Measurements from ENCODE around the gene ASPM.
"Not testable (repeated sequence)": the region's sequence is repeated elsewhere in the genome, so short reads cannot be mapped to it uniquely, and the experiment has no call there.

Gene ASPM

DNA sequence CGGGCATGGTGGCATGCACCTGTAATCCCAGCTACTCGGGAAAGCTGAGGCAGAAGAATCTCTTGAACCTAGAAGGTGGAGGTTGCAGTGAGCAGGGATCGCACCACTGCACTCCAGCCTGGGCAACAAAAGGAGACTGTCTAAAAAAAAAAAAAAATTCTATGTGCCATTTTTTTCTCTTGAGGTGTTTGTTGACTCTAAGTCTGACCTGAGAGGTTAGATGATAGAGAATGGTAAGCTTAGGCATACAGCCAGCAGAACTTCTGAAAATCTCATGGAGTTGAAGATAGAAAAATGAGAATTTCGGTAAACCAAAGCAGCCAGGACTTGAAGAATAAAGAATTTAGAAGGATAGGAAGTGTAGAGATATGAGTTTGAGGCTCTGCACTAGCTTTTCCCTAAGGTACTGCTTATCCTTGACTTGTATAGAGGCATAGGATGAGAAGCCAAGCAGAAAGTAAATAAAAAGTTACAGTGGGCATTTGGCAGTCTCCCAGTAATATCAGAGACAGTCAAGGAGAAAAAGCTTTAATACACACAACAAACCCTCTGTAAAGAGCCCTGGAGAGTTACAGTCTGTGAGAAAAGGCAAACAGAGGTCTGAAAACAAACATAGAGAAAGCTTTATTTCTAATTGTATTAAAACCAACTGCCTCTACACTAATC, 103.7 kb downstream of the ASPM start:
- Mint-ChIP-seq H3K4me1 (ENCODE audit: low read depth in 2 of 2) (no peaks in the 10 kb centered on the region), H3K27ac (no peak overlapping the region), H3K27me3 (peaks cover 14 to 25% of the 10 kb centered on the region in 2 donors), H3K9me3 (peaks cover 0 to 2% of the 10 kb centered on the region in 2 donors), H3K4me3 (no peak overlapping the region), H3K36me3 (ENCODE audit: insufficient read depth) (no peaks in the 10 kb centered on the region)
- ATAC-seq (replicated peaks) (no peak), DNase-seq (no peak)

DNA sequence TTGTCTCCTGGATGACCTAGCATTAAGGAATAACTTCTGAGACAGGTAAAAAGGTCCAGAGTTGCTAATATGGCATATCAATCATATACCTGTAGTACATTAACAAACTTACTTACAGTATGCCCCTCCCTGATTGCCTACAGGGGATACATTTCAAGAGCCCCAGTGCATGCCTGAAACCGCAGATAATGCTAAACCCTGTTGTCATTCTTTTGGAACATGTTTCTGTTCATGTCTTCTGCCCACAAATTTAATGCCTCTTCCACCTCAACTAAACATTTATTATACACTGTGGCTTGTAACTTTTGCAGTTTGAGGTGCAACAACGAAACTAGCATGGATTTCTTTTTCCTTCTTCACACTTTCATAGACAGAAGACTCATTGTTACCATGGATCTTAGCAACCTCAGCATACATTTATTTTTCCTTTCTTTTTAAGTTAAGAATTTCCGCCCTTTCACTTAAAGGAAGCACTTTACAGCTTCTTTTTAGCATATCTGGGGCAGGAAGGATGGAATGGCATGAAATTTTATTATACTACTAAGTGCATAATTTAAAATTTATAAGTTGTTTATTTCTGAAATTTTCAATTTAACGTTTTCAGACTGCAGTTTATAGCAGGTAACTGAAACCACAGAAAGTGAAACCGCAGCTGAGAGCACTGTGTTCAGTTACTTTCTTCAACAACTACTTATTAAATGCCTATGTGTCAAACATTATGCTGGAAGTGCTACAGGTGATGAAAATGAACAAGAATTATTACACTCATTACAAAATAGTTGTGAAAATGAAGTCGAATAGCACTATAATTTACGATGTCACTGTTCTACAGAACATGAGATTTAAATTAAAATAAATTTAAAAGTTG, 104.7 kb downstream of the ASPM start:
- Mint-ChIP-seq H3K36me3 (ENCODE audit: insufficient read depth) (no peaks in the 10 kb centered on the region), H3K4me1 (ENCODE audit: low read depth in 2 of 2) (no peaks in the 10 kb centered on the region), H3K27me3 (peaks cover 17 to 25% of the 10 kb centered on the region in 2 donors), H3K9me3 (no peaks in the 10 kb centered on the region), H3K4me3 (no peak overlapping the region), H3K27ac (no peak overlapping the region)
- ATAC-seq (replicated peaks) (no peak), DNase-seq (no peak)

DNA sequence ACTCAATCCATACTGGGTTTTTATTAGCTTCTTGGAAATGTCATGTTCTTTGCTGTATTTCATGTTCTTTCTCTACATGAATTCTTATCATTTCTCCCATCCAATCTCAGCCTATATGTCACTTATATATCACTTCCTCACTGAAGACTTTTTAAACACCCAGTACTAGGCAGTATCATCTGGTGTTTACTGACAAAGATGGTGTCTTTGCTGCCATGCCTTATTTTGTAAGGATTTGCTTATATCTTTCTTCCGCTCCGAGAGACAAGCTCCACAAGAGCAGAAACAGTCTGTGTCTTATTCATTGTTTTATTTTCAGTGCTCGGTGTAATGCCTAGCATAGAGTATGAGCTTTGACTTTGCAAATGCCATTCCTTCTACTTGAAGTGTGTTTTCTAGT, 109.6 kb downstream of the ASPM start:
- Mint-ChIP-seq H3K9me3 (no peaks in the 10 kb centered on the region), H3K27me3 (peaks cover 9 to 12% of the 10 kb centered on the region in 2 donors), H3K36me3 (ENCODE audit: insufficient read depth) (no peaks in the 10 kb centered on the region), H3K4me1 (ENCODE audit: low read depth in 2 of 2) (no peaks in the 10 kb centered on the region), H3K27ac (no peak overlapping the region), H3K4me3 (no peak overlapping the region)
- DNase-seq: no peak
- no peak for ATAC-seq (replicated peaks)

DNA sequence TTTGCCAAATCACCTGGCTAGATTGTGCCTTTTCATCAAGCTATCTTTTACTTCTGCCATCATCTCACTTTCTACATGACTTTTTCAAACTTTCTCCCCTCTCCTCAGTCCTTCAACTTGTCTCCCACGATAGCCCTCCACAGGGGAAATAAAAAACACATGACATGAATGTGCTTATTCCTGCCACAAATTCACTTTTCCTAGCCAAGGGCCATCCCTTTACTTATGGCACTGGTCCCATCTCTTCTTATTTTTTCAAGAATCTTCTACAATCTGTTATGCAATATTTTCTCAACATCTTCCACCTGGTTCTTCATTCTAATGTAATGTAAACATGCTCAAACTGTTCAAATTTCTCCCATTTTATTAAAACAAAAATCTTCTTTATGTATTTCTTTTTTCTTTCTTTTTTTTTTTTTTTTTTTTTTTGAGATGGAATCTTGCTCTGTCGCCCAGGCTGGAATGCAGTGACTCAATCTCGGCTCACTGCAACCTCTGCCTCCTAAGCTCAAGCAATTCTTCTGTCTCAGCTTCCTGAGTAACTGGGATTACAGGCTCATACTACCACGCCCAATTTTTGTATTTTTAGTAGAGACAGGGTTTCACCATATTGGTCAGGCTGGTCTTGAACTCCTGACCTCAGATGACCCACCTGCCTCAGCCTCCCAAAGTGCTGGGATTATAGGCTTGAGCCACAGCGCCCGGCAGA, 111.7 kb downstream of the ASPM start:
- H3K9me3 Mint-ChIP-seq; H3K4me1 Mint-ChIP-seq (ENCODE audit: low read depth in 2 of 2); DNase-seq; ATAC-seq (replicated peaks); H3K4me3 Mint-ChIP-seq; H3K27ac Mint-ChIP-seq; H3K36me3 Mint-ChIP-seq (ENCODE audit: insufficient read depth): not testable (repeated sequence)
- peaks cover 9 to 12% of the 10 kb centered on the region in 2 donors for H3K27me3 Mint-ChIP-seq
